Measurements from ENCODE around the gene DISP2.

DISP2 gene

GRCh38 chr15:40363611-40364010, 5.6 kb downstream of the DISP2 start:
- no peak for DNase-seq (ENCODE audit: low read depth)

GRCh38 chr15:40364251-40364650, 6.2 kb downstream of the DISP2 start:
- no peak for DNase-seq (ENCODE audit: low read depth)

DNA sequence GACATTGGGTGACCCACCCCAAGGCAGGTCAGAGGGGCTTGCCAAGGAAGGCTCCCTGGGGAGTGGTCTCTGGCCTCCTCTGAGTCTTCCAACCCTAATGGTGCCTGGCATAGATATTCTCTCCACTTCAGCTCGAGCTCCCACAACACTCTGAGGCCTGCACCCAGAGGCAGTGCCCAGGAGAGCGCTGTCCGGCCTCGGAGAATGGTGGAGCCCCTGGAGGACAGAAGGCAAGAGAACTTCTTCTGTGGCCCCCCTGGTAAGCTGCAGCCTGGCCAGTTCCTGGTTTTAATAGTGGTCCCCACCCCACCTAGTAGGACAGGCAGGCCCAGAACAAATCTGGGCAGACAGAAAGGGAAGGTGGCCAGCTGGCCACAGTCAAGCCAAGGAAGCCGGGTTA, 7.0 kb downstream of the DISP2 start:
- DNase-seq (ENCODE audit: low read depth), result no peak

DNA sequence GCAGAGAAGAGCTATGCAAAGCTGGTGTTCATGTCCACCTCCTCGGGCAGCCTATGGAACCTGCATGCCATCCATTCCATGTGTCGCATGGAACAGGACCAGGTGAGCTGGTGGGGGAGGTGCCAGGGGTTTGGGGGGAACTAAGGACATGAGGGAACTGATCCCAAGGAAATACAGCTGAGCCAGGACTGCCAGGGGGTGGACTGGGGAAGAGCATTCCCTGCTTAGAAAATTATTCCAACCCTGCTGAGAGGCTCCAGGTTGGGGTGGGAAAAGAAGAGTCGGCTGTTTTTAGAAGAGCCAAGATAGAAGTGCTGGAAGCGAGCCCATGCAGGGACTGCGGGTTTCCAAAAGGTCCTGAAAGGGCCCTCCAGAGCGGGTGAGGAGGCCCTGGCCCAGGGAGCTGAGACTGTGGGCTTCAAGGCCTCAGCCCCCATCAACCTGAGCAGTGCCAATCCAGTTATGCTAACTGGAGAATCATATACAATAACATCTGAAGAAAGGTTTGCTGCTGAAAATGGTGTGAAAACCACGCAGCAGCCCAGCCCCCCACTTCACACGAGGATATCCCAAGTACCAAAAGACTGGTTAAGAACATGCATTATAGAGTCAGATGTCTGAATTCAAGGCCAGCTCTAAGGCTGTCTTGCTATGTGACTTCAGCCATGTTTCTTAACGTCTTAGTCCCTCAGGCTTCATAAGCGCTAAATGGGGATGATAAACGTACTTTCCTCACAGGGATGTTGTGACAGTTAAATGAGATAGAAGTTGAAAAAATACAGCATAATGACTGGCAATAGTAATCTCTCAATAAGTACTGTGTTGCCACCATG, 7.8 kb downstream of the DISP2 start:
- no peak for DNase-seq (ENCODE audit: low read depth)

DNA sequence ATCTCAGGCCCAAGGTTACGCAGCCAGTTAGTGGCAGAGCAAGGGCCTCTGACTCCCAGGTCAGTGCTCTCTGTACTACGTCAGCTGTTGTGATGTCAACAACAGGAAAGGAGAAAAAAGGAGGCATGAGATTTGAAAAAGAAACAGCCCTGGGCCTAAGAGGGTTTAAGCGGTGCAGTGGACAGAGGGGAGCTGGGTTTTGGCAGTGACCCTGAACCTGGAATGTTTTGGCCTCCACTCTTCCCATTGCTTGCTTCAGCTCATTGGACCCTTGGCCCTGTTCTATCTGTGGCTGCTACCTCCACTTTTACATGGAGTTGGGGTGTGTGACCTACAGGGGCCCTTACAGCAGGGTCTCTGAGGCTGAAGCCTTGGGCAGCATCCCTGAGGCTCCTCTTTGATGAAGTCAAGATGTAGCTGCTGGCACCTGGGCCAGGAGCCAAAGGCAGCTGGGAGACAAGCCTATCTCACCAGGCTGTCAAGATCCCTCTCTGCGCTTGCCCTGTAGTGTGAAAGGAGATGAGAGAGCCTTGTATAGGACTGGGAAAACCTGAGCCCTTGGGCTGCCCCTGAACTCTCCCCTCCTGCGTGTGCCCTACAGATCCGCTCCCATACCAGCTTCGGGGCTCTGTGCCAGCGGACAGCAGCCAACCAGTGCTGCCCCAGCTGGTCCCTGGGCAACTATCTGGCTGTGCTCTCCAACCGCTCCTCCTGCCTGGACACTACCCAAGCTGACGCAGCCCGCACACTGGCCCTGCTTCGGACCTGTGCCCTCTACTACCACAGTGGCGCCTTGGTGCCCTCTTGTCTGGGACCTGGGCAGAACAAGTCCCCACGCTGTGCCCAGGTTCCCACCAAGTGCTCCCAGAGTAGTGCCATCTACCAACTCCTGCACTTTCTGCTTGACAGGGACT, 8.7 kb downstream of the DISP2 start:
- DNase-seq (ENCODE audit: low read depth), result no peak

DNA sequence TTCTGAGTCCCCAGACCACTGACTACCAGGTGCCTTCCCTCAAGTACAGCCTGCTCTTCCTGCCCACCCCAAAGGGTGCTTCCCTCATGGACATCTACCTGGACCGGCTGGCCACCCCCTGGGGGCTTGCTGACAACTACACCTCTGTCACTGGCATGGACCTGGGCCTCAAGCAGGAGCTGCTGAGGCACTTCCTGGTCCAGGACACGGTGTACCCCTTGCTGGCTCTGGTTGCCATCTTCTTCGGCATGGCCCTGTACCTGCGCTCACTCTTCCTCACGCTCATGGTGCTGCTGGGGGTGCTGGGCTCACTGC, 9.3 kb downstream of the DISP2 start:
- no peak for DNase-seq (ENCODE audit: low read depth)

DNA sequence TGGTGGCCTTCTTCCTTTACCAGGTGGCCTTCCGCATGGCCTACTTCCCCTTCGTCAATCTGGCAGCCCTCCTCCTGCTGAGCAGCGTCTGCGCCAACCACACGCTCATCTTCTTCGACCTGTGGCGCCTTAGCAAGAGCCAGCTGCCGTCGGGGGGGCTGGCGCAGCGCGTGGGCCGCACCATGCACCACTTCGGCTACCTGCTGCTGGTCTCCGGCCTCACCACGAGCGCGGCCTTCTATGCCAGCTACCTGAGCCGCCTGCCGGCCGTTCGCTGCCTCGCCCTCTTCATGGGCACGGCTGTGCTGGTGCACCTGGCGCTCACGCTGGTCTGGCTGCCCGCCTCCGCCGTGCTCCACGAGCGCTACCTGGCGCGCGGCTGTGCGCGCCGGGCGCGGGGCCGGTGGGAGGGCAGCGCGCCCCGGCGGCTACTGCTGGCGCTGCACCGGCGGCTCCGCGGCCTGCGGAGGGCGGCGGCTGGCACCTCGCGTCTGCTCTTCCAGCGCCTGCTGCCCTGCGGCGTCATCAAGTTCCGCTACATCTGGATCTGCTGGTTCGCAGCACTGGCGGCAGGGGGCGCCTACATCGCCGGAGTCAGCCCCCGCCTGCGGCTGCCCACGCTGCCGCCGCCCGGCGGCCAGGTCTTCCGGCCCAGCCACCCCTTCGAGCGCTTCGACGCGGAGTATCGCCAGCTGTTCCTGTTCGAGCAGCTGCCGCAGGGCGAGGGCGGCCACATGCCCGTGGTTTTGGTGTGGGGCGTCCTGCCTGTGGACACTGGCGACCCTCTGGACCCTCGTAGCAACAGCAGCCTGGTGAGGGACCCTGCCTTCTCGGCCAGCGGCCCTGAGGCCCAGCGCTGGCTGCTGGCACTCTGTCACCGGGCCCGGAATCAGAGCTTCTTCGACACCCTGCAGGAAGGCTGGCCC, 9.9 kb downstream of the DISP2 start:
- DNase-seq (ENCODE audit: low read depth), result peak; percentile 84

- DNase-seq (ENCODE audit: low read depth), result no peak
These were observed 10.9 kb downstream of the DISP2 start for GRCh38 chr15:40368719-40369473.

GRCh38 chr15:40369474-40369869, 11.5 kb downstream of the DISP2 start:
- DNase-seq (ENCODE audit: low read depth), result no peak

DNA sequence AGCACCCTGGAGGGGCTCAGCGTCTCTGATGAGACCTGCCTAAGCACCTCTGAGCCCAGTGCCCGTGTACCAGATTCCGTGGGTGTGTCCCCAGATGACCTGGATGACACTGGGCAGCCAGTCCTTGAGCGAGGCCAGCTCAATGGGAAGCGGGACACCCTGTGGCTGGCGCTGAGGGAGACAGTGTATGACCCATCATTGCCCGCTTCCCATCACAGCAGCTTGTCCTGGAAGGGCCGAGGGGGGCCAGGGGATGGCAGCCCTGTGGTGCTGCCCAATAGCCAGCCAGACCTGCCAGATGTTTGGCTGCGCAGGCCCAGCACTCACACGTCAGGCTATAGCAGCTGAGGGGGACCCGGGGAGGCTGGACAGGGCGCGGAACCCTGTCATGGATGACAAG, 12.0 kb downstream of the DISP2 start:
- DNase-seq (ENCODE audit: low read depth), result no peak

GRCh38 chr15:40372981-40373380, 15.0 kb downstream of the DISP2 start:
- no peak for DNase-seq (ENCODE audit: low read depth)

DNA sequence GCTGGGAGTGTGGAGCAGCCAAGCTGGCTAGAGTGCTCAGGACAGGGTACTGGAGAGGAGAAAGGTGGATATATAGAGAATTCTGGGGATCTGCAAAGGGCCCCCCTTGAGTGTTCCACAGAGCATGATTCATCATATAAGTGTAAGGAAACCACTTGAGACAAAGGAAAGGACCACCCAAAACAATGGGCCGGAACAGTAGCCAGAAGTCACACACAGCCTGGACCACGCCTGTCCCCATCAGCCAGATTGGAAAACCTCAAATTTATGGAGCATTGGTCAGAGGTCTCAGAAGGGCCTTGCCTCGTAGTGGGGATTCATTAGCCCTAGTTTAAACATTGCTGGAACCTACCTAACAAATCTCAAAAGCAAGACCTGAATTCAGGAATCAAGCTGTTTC, 19.6 kb downstream of the DISP2 start:
- DNase-seq (ENCODE audit: low read depth), result no peak

DNA sequence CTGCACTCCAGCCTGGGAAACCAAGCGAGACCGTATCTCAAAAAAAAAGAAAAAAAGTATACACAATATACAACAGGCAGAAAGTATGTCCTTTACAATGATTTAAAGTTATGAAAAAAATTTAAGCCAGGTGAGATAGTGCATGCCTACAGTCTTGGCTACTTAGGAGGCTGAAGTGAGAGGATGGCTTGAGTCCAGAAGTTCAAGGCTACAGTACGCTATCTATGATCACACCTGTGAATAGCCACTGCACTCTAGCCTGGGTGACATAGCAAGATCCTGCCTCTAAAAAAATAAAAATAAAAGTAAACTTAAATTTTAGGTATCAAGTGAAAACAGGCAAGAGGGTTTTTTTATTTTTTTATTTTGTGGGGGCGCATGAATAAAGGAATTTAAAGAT, 21.4 kb downstream of the DISP2 start:
- no peak for DNase-seq (ENCODE audit: low read depth)

DNA sequence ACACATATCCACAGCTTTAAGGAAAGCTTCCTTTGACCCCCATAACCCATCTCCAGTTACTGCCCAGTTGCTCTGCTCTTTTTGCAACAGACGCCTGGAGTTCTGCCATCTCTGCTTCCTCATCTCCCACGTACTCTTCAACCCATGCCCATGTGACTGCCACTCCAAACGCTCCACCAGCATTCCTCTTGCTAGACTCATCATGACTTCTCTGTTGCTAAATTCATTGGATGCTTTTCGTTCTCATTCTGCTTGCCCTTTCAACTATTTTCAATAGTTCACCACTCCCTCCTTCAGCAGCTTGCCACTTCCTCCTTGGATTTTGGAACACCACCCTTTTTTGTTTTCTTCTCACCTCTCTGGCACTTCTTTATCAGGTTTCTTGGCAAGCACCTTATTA, 21.8 kb downstream of the DISP2 start:
- peak; percentile 99 for DNase-seq (ENCODE audit: low read depth)

- no peak for DNase-seq (ENCODE audit: low read depth)
These were observed 22.6 kb downstream of the DISP2 start for GRCh38 chr15:40380636-40381035.

DNA sequence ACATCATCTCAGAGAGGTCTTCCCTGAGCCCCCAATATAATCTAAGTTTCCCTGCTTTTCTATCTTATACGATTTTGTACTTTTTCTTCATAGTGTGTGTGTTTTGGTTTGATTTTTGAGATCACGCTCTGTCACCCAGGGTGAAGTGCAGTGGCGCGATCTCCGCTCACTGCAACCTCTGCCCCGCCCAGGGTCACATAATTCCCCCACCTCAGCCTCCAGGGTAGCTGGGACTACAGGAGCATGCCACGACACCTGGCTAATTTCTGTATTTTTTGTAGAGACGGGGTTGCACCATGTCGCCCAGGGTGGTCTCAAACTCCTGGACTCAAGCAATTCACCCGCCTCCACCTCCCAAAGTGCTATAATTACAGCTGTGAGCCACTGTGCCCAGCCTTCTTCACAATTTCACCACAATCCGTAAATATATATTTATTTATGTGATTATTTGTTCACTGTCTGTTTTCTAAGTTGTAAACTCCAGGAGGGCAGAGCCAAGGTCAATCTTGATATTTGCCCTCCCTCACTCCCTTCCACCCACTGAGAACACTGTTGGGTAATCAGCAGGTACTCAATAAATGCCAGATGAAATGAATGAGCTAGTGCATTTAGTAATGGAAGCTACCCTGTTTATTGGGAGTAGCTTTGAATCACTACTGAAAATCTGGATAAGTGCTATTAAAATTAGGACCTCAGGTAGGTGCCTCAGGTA, 24.0 kb downstream of the DISP2 start:
- DNase-seq (ENCODE audit: low read depth), result no peak

DNA sequence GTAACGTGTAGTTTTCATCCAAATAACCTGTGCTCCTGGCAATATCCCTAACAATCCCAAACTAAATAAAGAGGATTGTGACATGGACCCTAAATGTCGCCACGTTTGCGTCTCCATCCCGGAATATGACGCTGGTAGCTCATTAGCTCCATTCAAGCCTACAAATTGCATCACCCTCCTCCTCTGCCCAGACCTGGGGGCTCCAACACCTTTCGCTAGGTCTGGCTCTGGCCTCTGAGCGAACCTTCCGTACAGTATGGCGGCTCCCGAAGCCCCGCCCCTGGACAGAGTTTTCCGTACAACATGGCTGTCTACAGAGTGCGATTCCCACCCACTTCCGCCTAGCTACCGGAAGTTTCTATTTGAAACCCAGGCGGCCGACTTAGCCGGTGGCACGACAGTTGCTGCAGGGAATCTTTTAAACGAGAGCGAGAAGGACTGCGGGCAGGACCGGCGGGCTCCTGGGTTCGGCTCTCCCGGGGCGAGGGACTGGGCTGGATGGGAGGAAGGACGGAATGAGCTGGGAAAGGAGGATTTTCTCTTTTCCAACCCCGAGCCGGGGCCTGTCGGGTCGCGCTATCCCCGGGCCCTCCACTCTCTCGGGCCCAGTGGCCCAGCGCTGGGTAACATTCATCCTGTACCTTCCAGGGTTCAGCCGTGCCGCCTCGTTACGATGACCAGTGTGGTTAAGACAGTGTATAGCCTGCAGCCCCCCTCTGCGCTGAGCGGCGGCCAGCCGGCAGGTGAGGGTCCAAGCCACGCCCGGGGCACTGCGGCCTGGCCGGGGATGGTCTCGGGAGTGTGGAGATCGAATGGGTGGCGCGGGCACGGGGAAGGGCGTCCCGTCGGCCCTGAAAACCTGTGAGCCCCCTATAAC, 24.8 kb downstream of the DISP2 start, which contains the start of gene KNSTRN:
Gene KNSTRN (plus strand): TSS at position 142 of the 877 bp plus-strand sequence. CDS start 115 bp downstream, at position 257.
- peak; percentile 93 for DNase-seq (ENCODE audit: low read depth)

- DNase-seq (ENCODE audit: low read depth), result no peak
These were observed 28.5 kb downstream of the DISP2 start for GRCh38 chr15:40386480-40386879.

GRCh38 chr15:40388941-40389823, 31.2 kb downstream of the DISP2 start:
- peak; percentile 93 for DNase-seq (ENCODE audit: low read depth)
